LNCaP clone FGC (cell line): ENCODE data around the gene CDC14B.
"Not testable (repeated sequence)": the region's sequence is repeated elsewhere in the genome, so short reads cannot be mapped to it uniquely, and the experiment has no call there.

ENCODE experiments used
- DNase-seq: peaks from one replicate; pipeline ENCODE4 v3.0.0-alpha.2; 2011; ENCODE audit warnings: low read depth
- H3K4me3 ChIP-seq: 2 replicates; pipeline ENCODE4 v1.5.1; 2011; ENCODE audit warnings: mild to moderate bottlenecking, low read depth, low read length, control low read depth
- CTCF ChIP-seq: IDR thresholded peaks from 2 replicates; pipeline ENCODE4 v1.5.1; 2012; ENCODE audit warnings: mild to moderate bottlenecking; ENCODE audit not compliant: control insufficient read depth, insufficient read depth; ENCODE audit errors: extremely low read depth

CDC14B gene

GRCh38 chr9:96503918-96504317, 115.7 kb downstream of the CDC14B start:
- TF ChIP-seq CTCF, result no peak
- H3K4me3 ChIP-seq, result no peak overlapping the region
- no peak for DNase-seq

- DNase-seq, H3K4me3 ChIP-seq: not testable (repeated sequence)
Measured at GRCh38 chr9:96503374-96503748, 116.3 kb downstream of the CDC14B start.

GRCh38 chr9:96502539-96503373, 116.9 kb downstream of the CDC14B start:
- H3K4me3 ChIP-seq, result no peak overlapping the region
- no peak for DNase-seq
- TF ChIP-seq CTCF, result no peak

- no peak for TF ChIP-seq CTCF
- DNase-seq, result no peak
- no peak overlapping the region for H3K4me3 ChIP-seq
Measured at GRCh38 chr9:96501633-96502538, 117.8 kb downstream of the CDC14B start.

- no peak for DNase-seq
- TF ChIP-seq CTCF, result no peak
Measured at GRCh38 chr9:96500696-96501632, 118.7 kb downstream of the CDC14B start.

GRCh38 chr9:96499257-96499656, 120.4 kb downstream of the CDC14B start:
- no peak for DNase-seq
- H3K4me3 ChIP-seq, result no peak overlapping the region
- no peak for TF ChIP-seq CTCF

More at GRCh38 chr9:96500696-96501632, 118.7 kb downstream of the CDC14B start:
- H3K4me3 ChIP-seq, result no peak overlapping the region
